ENCODE measurements around the gene TRPV5.

DNA sequence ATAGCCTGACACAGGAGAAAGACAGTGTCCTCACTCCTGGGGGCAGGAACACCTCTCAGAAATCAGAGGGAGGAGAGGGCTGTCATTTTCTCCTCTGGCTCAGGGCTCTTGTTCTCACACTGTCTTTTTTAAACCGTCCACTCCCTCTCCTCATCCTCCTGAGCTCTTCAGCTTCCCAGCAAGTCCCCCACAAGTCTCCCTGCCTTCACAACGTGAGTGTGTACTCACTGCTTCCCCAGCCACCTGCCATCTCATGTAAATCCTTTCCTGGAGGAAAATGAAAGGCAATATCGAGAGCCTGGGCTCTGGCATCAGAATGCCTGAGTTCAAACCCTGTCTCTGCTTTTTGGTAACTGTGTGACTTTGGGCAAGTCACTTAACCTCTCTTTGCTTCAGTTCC lies 11.5 kb upstream of the TRPV5 start:
- no peak for TF ChIP-seq POLR2AphosphoS2 (conservative IDR thresholded peaks at IDR 0.05; ENCODE audit: low read length)
- TF ChIP-seq EP300 (IDR thresholded peaks at IDR 0.05) = no peak
- TF ChIP-seq, protein P1, sequence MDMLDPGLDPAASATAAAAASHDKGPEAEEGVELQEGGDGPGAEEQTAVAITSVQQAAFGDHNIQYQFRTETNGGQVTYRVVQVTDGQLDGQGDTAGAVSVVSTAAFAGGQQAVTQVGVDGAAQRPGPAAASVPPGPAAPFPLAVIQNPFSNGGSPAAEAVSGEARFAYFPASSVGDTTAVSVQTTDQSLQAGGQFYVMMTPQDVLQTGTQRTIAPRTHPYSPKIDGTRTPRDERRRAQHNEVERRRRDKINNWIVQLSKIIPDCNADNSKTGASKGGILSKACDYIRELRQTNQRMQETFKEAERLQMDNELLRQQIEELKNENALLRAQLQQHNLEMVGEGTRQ (IDR thresholded peaks at IDR 0.05) = no peak

Measured in A549 (cell line).